ENCODE results near the gene ALG9. TPM values are rescaled to one million over a fixed set of nuclear protein-coding genes. Genes with fewer than 3 reads are reported as not detected.

ALG9 gene
- polyA plus RNA-seq, 3 donors: 7.4 to 7.9 (median 7.8) TPM

GRCh38 chr11:111916768-111917167 is 45.4 kb upstream of the ALG9 start:
- H3K27me3 ChIP-seq (ENCODE audit: control insufficient read depth in 2 of 2, insufficient read depth in 2 of 2, low read length in 2 of 2): peaks cover 8 to 26% of the 10 kb centered on the region in 2 donors
- no peak overlapping the region for H2AFZ ChIP-seq (ENCODE audit: insufficient read depth, low read depth, low read length, poor library complexity, severe bottlenecking)
- H3K4me3 ChIP-seq (replicated peaks in 1 of 3; ENCODE audit: low read depth in 2 of 3, low read length in 3 of 3): no peak overlapping the region
- 20% methylated on average over 1 of the region's 1 CpG for WGBS (ENCODE audit: insufficient coverage)
- no peaks in the 10 kb centered on the region for H4K20me1 ChIP-seq (ENCODE audit: insufficient read depth, low read length)
- peaks cover 2 to 8% of the 10 kb centered on the region in 2 donors for H3K4me1 ChIP-seq (ENCODE audit: control insufficient read depth in 1 of 2, insufficient read depth in 2 of 2, low read length in 2 of 2)
- H3K27ac Mint-ChIP-seq: no peak overlapping the region
- DNase-seq: no peak
- H3K79me2 ChIP-seq (ENCODE audit: insufficient read depth, low read length): no peaks in the 10 kb centered on the region
- H3K36me3 Mint-ChIP-seq: no peaks in the 10 kb centered on the region
- no peak overlapping the region for H3K4me3 Mint-ChIP-seq
- no peak for TF ChIP-seq CTCF (IDR thresholded peaks at IDR 0.05)
- no peak overlapping the region for H3K4me2 ChIP-seq (replicated peaks; ENCODE audit: extremely low read depth, low read length, poor library complexity, severe bottlenecking)
- H3K9me3 ChIP-seq (replicated peaks in 1 of 2; ENCODE audit: control insufficient read depth in 1 of 2, insufficient read depth in 1 of 2, low read length in 2 of 2): no peaks in the 10 kb centered on the region
- peaks cover 37 to 50% (median 39%) of the 10 kb centered on the region in 3 donors for H3K27me3 Mint-ChIP-seq (ENCODE audit: low read depth in 3 of 3)
- no peaks in the 10 kb centered on the region for H3K36me3 ChIP-seq (replicated peaks in 1 of 2; ENCODE audit: control insufficient read depth in 1 of 2, insufficient read depth in 2 of 2, low read length in 2 of 2)
- peaks cover 6% of the 10 kb centered on the region for H3K4me1 Mint-ChIP-seq
- no peak overlapping the region for H3K27ac ChIP-seq (ENCODE audit: low read depth in 1 of 2, low read length in 2 of 2)
- H3K9me3 Mint-ChIP-seq: peaks cover 0 to 2% (median 0%) of the 10 kb centered on the region in 7 donors
- intact Hi-C loops (cut with micrococcal nuclease): no loop called here
- no peak overlapping the region for H3K9ac ChIP-seq (ENCODE audit: insufficient read depth, low read length, poor library complexity, severe bottlenecking)

GRCh38 chr11:111913997-111914396 is 42.6 kb upstream of the ALG9 start:
- no peak overlapping the region for H3K9ac ChIP-seq (ENCODE audit: insufficient read depth, low read length, poor library complexity, severe bottlenecking)
- Mint-ChIP-seq H3K4me1 (peaks cover 5% of the 10 kb centered on the region), H3K9me3 (peaks cover 0 to 2% (median 0%) of the 10 kb centered on the region in 7 donors), H3K4me3 (no peak overlapping the region), H3K36me3 (no peaks in the 10 kb centered on the region), H3K27ac (no peak overlapping the region), H3K27me3 (ENCODE audit: low read depth in 3 of 3) (peaks cover 50 to 63% (median 51%) of the 10 kb centered on the region in 3 donors)
- intact Hi-C loops (cut with micrococcal nuclease): no loop called here
- no peaks in the 10 kb centered on the region for H4K20me1 ChIP-seq (ENCODE audit: insufficient read depth, low read length)
- no peaks in the 10 kb centered on the region for H3K36me3 ChIP-seq (replicated peaks in 1 of 2; ENCODE audit: control insufficient read depth in 1 of 2, insufficient read depth in 2 of 2, low read length in 2 of 2)
- no peaks in the 10 kb centered on the region for H3K9me3 ChIP-seq (replicated peaks in 1 of 2; ENCODE audit: control insufficient read depth in 1 of 2, insufficient read depth in 1 of 2, low read length in 2 of 2)
- no peak for TF ChIP-seq CTCF (IDR thresholded peaks at IDR 0.05)
- H3K79me2 ChIP-seq (ENCODE audit: insufficient read depth, low read length): no peaks in the 10 kb centered on the region
- WGBS (ENCODE audit: insufficient coverage): 75% methylated on average over 1 of the region's 4 CpGs
- no peak for DNase-seq
- H3K4me1 ChIP-seq (ENCODE audit: control insufficient read depth in 1 of 2, insufficient read depth in 2 of 2, low read length in 2 of 2): peaks cover 0 to 5% of the 10 kb centered on the region in 2 donors
- no peak overlapping the region for H3K4me2 ChIP-seq (replicated peaks; ENCODE audit: extremely low read depth, low read length, poor library complexity, severe bottlenecking)
- H2AFZ ChIP-seq (ENCODE audit: insufficient read depth, low read depth, low read length, poor library complexity, severe bottlenecking): no peak overlapping the region
- peaks cover 13 to 43% of the 10 kb centered on the region in 2 donors for H3K27me3 ChIP-seq (ENCODE audit: control insufficient read depth in 2 of 2, insufficient read depth in 2 of 2, low read length in 2 of 2)
- H3K27ac ChIP-seq (ENCODE audit: low read depth in 1 of 2, low read length in 2 of 2): no peak overlapping the region
- no peak overlapping the region for H3K4me3 ChIP-seq (replicated peaks in 1 of 3; ENCODE audit: low read depth in 2 of 3, low read length in 3 of 3)
